ENCODE measurements around the gene PLA1A.
"Not testable (repeated sequence)": the region's sequence is repeated elsewhere in the genome, so short reads cannot be mapped to it uniquely, and the experiment has no call there.

Gene PLA1A

DNA sequence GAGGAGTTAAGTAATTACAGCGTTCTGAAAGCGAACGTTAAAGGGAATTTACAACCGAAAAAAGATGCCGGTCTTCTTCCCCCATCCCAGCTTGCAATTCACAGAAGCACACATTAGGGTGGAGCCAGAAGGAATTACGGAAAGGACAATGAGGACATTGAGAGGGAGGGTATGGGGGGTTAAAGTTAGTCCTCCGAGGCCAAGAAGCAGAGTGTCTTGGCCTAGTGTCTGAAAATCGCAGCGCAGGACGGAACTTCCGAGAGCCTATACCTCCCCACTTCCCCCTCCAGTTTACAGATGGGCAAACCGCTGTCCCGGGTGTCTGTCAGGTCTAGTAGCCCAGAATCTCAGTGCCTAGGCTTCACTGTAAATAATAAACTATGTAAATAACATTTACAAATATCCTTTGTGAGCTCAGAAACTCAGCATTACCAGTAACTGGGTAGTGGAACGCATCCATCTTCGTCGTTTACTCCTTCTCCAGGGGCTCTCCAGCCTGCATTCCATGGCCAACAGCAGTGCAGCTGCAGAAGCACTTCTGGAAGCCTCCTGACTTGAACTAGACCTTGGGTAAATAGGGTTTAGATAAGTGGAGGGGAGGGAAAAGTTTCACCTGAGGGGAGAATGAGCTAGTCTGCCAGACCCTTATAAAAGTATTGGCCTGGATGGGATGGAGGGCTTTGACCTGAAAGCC lies 17.5 kb upstream of the PLA1A start:
- DNase-seq = peak; percentile 76

DNA sequence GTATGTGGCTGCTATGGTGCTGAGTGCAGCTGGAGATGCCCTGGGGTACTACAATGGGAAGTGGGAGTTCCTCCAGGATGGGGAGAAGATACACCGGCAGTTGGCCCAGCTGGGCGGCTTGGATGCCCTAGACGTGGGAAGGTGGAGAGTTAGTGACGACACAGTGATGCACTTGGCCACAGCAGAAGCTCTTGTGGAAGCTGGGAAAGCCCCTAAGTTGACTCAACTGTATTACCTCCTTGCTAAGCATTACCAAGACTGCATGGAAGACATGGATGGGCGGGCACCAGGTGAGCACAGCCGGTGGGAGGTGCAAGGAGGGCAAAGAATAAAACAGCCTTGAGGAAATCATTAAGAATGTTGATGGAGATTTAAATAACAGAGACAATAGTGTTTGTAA lies 15.5 kb upstream of the PLA1A start:
- DNase-seq = no peak

DNA sequence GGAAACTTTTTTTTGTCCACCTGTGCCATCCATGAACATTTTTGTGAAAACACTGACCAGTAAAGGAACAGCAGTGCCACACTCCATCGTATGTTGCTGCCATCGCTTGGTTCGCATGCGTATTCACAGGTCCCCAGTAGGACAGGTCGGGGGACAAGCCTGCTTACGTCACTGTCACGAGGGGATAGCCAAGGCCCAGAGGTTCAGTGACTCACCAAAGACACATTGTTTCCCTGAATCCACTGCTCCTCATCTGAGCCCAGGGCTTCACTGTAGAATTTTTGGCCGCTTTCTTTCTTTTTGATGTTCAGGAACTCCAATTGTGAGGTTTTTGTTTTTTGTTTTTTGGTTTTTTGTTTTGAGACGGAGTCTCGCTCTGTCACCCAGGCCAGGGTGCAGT lies 12.5 kb upstream of the PLA1A start:
- DNase-seq = no peak

DNA sequence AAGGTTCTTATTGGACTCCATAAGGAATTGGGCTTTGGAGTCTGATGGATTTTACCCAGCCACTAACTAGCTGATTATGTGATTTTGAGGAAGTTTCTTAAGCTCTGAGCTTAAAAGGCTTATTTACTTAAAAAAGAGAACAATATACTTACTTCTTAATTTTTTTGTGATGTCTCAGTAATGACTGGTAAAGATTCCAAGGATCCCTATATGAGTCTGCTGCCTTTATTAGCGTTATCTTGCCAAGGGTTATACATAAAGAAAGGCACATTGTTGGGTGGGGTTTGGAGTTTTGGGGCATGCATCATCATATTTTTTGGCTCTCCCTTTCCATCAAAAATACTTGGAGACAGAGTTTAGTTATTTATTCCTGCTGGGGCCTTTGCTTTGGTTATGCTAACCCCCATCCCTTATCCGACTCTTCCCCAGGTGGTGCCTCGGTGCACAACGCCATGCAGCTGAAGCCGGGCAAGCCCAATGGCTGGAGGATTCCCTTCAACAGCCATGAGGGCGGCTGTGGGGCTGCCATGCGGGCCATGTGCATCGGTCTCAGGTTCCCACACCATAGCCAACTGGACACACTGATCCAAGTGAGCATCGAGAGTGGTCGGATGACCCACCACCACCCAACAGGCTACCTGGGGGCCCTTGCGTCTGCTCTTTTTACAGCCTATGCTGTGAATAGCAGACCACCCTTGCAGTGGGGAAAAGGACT lies 11.7 kb upstream of the PLA1A start:
- peak; percentile 62 for DNase-seq

DNA sequence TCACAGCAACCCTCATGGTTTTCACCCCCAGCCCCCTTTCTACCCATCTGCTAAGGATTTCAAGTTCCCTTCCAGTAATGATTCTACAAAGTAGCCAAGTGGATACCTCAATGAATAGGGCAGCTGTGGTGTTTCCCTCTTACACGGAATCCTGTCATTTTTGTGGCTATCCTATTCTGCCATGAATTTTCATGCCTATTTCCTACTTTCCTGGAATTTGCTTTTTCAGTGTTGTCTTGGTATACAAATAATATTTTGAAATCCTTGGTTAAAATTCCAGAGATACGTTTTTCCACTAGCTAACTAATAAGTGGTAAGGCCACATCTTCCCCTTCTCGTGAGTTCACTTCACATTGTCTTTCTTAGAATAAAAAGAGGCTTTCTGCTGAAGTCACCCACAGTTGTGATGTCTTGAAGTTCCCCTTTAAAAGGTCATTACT lies 10.9 kb upstream of the PLA1A start:
- peak; percentile 43 for DNase-seq

DNA sequence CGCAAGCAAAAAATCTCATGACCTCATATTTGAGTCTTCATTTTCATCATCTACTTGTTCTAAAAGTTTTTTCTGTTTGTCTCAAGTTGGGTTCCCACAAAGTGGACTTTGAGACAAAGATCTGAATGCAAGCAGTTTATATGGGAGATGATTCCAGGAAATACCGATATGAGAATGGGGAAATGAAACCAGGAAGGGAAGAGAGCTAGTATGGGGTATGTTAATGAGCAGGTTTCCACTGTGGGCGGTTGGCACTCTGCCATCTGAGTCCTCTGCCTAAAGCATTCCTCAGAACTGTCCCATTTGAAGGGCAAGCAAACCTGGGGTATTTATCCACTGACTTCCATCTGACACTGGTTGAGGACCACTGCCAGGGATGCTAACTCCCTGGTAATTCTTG lies 9.6 kb upstream of the PLA1A start:
- DNase-seq = peak; percentile 93

DNA sequence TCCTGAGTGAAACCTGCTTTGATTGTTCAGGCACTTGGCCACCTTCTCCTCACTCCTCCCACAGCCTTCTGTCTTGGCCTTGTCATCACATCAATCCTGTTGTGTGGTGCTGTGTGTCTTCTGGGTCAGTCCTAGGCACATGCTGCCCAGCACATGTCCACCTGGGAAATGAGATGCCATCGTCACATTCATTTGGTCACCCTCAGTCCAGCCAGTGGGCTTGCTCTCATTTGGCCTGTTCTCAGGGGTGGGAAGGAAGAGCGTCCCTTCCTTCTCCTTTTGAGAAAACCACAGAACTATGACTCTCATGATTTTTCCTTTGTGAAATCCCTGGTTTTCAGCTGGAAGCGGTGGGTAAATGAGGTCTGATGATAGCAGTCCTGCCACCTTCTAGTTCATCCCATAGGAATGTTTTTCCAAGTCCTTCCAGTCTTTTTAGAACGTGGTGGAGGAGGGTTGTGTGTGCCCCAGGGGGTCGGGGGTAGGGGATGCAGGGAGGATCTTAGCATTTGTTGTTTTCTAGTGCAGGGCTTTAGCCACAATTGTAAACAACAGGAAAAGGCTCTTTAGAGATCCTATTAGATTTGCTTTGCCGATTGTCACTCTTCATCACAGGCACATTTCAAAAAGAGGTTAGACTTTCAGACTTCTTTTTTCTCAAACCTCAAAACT lies 8.4 kb upstream of the PLA1A start:
- no peak for DNase-seq

DNA sequence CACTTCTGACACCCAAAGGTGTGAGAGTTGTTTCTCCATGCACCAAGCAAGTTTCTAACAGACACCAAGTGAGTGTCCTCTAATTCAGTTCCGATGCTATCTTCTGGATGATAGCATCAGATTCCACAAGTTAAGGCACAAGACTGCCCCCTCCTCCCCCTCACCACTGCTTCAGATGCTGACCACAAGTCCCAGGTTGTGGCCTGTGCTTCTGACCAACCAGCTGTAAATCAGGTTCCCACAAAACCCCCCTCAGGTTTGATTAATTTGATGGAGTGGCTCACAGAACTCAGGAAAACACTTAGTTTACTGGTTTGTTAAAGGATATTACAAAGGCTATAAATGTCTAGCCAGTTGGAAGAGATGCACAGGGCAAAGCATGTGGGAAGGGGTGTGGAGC lies 7.0 kb upstream of the PLA1A start:
- DNase-seq = no peak

DNA sequence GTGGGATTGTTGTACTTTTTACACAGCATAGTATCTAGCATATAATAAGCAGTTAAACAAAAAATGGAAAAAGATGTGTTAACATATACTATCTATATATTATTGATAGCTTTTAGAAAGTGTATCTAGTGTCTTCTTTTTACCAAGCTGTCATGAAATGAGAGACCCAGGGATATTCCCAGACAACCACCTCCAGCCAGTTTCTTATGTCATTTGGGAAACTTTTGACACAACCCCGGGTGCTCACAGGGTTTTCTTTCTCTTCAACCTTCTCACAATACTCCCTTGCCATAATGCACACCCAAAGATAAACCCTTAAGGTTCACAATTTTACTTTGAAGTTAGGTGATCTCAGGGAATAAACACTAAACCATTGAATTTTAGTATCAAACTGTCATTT lies 4.8 kb upstream of the PLA1A start:
- DNase-seq = no peak

DNA sequence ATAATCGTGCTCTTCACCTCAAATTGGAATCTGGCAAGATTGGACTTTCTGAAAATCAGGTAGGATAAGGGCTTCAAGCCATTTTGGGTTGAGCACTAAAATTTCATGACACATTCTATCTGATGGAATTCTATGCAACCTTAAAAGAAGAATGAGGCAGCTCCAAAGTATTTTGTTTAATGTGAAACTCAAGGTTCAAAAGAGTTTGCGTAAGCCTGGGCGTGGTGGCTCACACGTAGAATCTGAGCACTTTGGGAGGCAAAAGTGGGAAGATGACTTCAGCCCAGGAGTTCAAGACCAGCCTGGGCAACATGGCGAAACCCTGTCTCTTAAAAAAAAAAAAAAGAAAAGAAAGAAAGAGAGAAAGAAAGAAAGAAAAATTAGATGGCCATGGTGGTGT lies 3.6 kb upstream of the PLA1A start:
- DNase-seq = no peak

DNA sequence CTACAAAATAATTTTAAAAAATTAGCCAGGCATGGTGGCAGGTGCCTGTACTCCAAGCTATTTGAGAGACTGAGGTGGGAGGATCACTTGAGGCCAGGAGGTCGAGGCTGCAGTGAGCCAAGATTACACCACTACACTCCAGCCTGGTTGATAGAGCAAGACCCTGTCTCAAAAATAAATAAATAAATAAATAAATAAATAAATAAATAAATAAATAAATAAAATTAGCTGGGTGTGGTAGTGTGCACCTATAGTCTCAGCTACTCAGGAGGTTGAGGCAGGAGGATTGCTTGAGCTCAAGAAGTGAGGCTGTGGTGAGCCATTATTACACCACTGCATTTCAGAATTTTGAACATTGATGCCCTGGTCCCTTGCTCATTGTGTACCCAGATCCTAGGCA lies 2.8 kb upstream of the PLA1A start:
- not testable (repeated sequence) for DNase-seq

DNA sequence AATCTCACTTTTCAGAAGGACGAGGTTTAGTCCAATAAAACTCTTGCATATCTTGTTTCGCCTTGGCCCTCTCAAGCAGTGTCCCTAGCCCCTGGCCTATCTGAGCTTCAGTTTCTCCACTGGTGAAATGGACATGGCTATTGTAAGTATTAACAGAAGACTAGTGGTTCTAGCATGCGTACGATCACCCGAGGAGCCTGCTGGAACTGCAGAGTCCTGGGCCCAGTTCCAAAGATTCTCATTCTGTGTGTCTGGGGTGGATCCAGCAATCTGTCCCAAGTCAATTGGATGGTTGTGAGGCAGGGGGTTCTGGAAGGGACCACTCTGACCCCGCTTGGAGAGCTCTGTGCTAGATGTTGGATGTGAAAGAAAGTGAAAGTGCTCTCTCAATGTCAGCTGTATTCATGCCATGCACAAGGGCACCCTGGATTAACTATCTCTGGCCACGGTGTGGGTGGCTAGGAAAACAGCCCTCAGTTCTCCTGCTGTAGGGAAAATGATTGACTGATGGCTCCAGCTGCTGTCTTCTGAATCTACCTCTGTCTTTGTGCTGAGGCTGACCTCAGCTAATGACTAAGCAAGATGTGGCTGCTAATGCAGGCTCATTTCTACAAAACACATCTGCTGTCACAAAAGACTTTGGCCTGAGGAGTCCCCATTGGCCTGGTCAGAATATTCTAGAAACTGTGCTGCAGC lies 1.9 kb upstream of the PLA1A start:
- no peak for DNase-seq

DNA sequence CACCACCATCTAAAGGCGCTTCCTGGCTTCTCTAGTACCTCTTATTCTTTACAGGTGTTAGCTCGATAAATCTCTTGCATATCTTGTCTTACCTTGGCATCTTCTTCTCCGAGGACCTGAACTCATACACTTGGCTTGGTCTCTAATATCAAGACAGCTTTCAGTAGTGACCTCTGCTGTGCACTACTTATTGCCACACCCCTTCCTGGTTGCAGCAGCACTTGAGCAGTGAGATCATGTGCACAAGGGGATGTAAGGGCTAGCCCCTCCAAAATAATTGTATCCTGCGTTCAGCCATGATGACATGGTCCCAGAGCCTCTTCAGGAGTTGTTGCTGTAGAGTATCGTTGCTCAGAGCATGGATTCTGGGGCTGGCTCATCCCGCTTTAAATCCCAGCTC lies 1.3 kb upstream of the PLA1A start:
- DNase-seq = peak; percentile 18

DNA sequence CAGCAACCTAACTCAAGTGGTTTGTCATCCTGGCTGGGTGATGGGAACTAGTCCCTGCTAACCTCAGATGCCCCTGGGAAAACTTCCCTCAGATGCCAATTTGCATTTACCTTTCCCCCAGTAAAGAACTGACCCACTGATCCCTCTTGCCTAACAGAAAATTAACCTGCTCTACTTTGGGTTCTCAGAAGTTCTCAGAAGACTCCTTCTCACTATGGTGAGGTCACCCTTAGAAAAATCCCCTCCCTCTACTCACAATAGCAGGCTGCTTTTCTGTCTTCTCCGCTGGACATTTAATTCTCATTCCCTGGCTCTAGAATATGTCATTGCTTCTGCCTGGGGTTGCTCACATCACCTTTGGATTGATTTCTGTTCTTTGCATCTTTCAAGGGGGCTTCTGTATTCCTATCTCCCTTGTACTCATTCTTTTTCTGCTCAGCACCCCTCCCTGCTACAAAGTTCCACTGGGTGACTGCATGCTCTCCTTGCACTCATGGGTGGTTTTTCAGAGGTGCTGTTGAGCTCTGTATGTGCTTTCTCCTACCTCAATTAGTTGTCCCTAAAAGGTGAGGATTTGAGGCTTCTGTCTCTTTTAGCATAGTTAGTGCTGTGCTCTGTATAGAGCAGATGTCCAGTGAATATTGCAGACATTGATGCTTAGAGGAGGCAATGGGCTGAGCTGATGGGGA lies 869 bp downstream of the PLA1A start:
- no peak for DNase-seq

DNA sequence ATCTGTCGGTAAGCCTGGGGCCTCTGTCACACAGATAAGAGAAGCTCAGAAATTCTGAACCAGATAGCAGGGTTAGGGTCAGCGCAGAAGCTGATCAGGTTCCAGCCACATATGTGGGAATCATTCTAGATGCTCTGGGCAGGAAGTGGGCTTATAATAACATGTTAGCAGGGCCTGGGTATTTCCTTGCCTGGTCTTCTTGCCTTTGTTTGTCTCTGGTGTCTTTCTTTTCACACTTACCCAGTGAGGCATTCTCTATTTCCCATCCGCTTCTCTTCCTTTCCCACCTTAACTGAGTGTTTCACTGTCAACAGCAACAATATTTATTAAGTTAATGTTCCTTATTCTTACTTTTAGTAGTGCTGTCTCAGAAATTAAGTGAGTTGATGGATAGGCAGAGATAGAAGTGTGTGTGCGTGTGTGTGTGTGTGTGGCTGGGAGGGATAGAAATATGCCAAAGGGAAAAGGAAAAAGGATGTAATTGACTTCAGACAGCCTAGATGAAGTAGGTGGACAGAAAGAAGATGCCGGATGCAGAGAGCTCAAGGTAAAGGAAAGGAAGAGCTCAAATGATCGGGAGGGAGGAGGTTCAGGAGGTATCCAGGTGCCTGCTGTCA lies 2.0 kb downstream of the PLA1A start:
- DNase-seq = no peak

DNA sequence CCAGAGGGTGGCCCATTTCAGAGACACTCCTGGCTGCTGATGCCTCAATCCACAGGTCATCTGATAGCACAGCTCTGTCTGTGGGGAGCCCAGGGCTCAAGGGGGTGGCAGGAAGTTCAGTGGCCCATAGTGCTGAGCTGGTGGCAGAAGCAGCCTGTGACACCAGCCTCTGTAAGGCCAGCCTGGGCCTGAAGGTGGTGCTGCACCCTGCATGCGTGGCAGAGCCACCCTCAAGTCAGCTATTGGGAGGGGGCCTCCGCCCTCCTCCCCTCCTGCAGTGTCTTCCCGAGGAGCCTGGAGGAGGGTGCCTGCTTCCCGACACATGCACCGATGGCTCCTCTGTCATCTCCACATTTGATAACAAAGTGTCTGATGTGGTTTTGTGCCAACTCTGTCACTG lies 3.0 kb downstream of the PLA1A start:
- DNase-seq = peak; percentile 15

DNA sequence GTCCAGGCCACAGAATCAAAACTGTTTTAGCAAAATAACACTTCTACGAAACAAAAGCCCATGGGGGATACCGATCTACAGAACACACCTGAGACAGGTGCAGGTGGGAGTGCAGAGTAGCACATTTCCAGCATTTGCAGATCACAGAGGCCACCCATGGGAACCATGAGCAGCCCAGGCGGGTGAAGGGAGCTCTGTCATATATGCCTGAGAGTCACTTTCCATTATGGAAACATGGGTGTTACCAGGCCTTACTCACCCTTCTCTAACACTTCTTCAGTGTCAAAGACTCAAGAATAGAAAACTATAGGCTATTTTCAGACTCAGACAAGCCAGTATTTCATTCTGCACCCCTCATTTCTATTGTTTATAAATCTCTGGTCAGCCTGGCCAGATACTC lies 3.5 kb downstream of the PLA1A start:
- no peak for DNase-seq

DNA sequence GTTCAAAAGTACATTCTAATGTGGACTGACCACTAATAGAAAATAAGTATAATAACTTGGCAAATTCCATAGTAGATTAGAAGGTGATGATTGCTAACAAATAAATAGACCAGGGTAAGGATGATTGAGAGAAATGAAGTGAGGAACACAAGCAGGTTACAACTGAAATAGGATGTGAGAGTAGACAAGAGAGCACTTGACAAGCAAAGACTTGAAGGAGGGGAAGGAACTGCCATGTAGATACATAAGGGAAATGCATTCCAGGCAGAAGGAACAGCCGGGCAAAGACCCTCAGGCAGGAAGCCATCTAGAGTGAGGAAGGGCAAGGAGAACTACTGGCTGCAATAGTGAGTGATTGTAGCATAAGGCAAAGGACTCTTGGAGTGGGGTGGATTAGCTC lies 5.0 kb downstream of the PLA1A start:
- DNase-seq = no peak

DNA sequence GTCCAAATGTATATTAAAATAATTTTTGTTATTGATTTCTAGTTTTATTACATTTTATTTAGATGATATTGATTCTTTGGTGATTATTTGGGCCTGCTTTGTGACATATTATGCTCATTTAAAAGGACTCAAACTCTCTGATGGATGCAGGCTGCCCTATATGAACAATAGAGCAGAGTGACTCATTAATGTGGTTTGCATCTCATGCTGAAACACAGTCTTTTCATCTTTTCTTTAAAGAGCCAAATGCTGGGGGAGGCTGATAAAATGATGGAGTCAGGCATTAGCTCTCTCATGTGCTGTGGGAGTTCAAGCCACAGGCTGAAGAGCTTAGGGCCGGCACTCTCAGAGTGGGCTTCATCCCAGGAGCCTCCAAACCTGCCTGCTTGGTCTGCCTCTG lies 7.2 kb downstream of the PLA1A start:
- DNase-seq = no peak

DNA sequence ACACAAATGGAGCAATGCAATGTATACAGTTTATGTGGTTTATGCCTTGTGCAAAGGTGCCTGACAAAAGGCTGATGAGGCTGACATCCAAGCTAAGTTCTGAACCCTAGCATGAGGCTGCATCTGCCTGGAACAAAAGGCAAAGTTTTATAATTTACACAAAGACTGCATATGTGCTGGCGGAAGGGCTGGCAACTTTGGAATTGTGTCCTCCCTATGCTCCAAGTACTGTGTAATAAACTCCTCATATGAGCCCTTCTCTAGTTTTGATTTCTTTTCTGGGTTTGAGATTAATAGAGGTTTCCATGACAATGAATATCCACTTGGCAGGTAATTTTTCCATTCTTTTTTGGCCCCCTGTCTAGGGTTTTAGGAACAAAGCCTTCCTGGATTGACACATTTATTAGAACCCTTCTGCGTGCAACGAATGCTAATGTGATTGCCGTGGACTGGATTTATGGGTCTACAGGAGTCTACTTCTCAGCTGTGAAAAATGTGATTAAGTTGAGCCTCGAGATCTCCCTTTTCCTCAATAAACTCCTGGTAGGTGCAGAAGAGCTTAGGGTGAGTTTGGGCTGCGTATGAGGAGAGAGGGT lies 10.8 kb downstream of the PLA1A start:
- DNase-seq = no peak

DNA sequence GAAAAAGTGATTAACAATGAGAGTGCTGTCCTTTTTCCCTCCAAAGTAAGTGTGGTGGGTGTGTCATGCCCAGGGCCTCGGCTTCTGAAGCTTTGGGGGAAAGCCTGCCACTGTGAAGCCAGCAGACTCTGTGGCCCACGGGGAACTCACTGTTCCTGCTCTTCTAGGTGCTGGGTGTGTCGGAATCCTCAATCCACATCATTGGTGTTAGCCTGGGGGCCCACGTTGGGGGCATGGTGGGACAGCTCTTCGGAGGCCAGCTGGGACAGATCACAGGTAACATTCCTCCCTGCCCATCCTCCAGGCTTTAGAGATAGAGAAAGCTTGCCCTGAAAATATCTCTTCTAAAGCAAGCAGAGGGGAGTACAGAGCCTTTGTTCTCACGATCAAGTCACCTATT lies 11.6 kb downstream of the PLA1A start:
- no peak for DNase-seq

DNA sequence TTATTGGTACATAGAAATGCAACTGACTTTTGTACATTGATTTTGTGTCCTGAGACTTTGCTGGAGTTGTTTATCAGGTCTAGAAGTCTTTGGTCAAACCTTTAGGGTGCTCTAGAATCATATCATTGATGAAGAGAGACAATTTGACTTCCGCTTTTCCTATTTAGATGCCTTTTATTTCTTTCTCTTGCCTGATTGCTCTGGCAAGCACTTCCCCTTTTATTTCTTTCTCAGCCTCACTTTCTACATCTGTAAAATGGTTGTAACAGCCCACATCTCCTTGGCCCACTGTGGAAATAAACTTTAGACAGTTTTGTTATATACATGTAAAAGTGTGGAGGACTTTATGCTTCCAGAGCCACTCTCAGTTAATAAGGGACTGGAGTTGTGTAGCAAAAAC lies 14.0 kb downstream of the PLA1A start:
- DNase-seq = peak; percentile 12
